COLO829 (cell line): Measurements from ENCODE around the gene PAQR4.
A peak's percentile ranks its signal among the peaks of the same experiment; 100 is the strongest.

Experiments
- DNase-seq: peaks from one replicate; pipeline ENCODE4 v3.0.0; 2012; ENCODE audit warnings: low spot score

The PAQR4 gene

DNA sequence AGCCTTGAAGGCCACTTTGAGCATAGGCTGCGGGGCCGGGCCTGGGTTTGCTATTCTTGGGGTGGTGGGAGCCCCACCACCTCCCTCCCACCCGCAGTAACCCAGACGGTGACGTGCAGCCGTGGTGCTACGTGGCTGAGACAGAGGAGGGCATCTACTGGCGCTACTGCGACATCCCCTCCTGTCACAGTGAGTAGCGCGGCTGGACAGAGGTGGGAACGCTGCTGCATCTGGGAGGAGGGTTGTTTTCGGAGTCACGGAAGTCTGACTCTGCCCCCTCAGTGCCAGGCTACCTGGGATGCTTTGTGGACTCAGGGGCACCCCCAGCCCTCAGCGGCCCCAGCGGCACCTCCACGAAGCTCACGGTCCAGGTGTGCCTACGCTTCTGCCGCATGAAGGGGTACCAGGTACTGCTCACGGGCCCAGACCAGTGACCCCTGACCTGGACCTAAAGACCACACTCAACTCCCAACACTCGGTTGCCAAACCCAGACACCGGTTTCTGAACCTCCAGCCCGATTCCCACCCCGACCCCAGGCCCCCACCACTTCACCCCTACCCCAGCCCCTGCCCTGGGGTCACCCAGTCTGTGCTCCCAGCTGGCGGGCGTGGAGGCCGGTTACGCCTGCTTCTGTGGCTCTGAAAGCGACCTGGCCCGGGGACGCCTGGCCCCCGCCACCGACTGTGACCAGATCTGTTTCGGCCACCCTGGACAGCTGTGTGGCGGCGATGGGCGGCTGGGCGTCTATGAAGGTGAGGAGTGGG, 2.9 kb upstream of the PAQR4 start:
- DNase-seq, result no peak

DNA sequence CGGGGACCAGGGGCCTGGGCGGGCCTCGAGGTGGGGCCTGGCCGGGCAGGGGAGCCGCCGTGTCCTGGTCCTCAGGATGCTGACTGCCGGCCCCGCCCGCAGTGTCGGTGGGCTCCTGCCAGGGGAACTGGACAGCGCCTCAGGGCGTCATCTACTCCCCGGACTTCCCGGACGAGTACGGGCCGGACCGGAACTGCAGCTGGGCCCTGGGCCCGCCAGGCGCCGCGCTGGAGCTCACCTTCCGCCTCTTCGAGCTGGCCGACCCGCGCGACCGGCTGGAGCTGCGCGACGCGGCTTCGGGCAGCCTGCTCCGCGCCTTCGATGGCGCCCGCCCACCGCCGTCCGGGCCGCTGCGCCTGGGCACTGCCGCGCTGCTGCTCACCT, 2.3 kb upstream of the PAQR4 start:
- no peak for DNase-seq

DNA sequence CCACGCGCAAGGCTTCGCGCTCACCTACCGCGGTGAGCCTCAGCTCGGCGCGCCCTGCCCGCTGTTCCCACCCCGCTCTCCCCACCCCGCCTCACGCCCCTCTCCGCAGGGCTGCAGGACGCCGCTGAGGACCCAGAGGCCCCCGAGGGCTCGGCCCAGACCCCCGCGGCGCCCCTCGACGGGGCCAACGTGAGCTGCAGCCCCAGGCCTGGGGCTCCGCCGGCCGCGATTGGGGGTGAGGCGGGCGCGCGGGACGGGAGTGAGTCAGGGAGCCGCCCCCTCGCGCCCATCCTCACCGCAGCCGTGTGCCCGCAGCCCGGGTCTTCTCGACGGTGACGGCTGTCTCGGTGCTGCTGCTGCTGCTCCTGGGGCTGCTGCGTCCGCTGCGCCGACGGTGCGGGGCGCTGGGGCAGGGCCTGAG, 1.9 kb upstream of the PAQR4 start:
- DNase-seq, result no peak

DNA sequence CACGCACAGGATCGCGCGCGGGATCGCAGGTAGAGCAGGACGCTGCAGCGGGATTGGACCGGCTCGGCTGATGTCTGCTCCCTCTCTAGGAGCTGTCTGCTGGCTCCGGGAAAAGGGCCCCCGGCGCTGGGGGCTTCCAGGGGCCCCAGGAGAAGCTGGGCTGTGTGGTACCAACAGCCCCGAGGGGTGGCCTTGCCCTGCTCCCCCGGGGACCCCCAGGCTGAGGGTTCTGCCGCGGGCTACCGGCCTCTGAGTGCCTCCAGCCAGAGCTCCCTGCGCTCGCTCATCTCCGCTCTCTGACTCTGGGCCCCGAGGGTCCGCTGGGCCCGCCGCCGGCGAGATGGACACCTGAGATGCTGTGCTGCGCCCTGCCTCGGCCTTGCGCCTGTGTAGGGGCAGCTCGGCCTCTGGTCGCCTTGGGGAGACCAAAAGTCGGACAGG, 1.4 kb upstream of the PAQR4 start:
- no peak for DNase-seq

DNA sequence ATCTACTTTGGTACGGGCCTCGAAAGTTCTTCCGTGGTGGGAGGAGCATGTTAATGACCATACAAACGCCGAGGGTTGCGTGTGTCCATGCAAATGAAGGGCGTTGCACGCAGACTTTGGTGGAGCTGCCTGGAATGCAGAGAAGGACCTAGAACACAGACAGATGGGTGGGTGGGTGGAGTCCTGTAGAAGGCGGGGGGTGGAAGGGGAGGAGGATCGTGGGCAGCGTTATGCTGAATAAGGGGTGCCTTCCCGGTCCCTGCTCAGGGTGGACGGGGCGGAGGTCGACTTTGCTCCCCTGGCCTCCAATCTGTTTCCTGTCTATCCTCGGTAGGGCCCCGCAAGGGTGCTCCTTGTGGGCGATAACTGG, 795 bp upstream of the PAQR4 start:
- DNase-seq, result no peak

DNA sequence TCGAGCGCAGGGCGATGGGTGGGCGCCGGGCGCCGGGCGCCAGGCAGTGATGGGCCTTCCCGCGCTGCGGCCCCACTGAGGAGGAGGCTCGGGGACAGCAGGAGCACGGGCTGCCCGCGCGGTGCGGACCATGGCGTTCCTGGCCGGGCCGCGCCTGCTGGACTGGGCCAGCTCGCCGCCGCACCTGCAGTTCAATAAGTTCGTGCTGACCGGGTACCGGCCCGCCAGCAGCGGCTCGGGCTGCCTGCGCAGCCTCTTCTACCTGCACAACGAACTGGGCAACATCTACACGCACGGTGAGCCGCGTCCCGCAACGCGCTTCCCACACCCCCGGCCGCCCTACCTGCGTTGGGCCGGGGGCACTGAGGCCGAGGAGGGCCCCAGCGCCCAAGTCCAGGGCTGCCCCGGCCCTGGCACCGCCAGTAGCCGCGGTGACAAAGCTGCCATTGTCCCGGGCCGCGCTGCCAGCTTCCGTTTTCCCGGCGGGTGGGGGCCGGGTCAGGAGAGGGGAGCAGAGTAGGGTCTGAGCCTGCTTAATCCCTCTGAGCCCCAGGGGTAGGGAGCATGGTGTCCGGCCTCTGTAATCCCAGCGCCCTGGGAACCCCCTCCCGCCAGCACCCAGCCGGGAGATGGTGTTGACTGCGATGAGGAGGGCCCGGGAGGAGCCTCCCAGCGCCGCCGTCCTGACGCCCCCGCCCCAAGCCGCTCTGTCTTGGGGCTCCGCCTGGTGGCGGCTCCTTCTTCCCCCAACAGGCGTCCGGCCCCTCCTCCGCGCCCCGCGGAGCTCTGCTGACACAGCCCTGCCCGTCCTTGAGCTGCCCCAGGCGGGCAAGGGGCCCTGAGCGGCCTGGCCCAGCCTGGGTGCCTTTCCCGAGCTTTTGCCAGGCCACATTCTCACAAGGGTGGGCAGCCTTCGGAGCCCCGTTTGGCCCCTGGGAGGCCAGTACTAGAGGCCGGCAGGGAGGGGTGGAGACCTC, 685 bp downstream of the PAQR4 start:
- DNase-seq, result no peak

DNA sequence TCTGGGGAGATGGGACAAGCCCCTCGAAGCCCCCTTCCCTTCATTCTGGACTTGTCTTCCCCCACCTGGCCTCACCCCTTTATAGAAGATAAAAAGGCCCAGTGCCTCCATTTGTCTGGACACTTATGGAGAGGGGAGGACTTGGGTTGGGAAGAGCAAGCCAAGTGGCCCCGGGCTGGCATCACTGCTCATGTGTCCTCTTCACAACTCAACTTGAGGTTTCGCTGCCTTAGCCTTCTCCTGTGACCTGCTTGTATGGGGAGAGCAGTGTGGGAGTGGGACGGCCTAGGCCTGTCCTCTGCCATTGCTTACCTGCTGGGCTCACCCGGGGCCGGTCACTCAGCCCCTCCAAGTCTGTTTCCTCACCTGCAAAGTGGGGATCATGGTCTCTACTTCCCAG, 1.4 kb downstream of the PAQR4 start:
- DNase-seq, result no peak

DNA sequence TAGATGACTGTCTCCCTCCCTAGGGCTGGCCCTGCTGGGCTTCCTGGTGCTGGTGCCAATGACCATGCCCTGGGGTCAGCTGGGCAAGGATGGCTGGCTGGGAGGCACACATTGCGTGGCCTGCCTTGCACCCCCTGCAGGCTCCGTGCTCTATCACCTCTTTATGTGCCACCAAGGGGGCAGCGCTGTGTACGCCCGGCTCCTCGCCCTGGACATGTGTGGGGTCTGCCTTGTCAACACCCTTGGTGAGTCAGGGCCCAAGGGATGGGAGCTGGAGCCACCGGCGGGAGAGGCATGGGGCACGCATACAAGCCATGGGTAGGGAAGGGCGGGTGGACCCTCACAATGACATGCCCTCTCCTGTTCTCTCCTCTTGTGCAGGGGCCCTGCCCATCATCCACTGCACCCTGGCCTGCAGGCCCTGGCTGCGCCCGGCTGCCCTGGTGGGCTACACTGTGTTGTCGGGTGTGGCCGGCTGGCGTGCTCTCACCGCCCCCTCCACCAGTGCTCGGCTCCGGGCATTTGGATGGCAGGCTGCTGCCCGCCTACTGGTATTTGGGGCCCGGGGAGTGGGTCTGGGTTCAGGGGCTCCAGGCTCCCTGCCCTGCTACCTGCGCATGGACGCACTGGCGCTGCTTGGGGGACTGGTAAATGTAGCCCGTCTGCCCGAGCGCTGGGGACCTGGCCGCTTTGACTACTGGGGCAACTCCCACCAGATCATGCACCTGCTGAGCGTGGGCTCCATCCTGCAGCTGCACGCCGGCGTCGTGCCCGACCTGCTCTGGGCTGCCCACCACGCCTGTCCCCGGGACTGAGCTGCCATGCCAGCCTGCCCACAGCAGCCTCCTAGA, 2.2 kb downstream of the PAQR4 start:
- no peak for DNase-seq

DNA sequence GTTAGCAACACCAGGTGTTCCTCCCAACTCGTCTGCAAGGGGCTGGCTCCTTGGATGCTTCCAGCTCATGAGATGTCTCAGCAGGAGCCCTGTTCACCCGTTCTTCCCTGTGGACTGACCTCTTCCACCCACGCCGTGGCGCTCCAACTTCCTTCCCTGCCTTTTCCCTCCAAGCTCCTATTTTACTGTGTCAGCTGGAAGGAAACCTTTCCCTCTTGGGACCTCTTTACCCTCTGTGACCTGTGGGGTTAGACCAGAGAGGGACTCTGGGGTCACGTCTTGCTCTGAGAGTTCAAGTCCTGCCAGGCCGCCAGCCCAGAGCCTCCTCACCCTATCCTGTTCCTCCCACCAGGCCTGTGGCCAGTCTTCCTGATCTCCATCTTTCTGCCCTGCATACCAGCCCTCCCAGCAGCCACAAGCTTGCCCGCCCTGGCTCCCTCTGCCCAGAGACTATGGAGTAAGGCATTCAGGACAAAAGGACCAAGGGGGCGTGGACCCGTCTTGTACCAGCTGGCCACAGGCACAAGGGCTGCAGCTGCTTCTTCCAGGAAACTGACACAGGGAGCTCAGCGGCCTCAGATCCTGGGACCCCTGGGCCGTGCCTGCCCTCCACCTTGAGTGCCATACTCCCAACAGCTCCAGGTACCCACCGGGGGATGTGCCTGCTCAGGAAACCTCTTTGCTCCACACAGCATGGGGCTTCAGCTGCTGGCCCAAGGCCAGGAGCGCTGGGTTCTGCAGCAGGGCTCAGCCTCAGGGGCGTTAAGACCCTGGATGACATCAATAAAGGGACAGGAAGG, 3.0 kb downstream of the PAQR4 start:
- DNase-seq, result no peak

DNA sequence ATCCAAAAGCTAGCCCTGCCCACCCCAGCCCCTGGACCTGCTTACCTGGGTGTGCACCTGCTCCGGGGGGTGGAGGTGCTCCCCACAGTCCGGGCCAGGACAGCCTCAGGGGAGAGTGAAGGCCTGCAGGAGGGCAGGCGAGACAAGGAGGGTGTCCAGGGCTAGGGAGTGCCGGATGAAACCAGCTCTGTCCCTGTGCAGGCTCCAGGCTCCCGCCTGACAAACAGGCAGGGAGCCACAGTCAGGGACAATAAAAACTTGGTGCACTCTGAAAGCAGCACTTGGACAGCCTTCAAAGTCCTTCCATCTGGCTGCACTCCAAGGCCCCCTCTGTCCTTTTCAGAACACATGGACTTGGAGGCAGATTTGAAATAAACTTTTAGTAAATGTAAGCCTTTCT, 3.9 kb downstream of the PAQR4 start:
- DNase-seq, result no peak

DNA sequence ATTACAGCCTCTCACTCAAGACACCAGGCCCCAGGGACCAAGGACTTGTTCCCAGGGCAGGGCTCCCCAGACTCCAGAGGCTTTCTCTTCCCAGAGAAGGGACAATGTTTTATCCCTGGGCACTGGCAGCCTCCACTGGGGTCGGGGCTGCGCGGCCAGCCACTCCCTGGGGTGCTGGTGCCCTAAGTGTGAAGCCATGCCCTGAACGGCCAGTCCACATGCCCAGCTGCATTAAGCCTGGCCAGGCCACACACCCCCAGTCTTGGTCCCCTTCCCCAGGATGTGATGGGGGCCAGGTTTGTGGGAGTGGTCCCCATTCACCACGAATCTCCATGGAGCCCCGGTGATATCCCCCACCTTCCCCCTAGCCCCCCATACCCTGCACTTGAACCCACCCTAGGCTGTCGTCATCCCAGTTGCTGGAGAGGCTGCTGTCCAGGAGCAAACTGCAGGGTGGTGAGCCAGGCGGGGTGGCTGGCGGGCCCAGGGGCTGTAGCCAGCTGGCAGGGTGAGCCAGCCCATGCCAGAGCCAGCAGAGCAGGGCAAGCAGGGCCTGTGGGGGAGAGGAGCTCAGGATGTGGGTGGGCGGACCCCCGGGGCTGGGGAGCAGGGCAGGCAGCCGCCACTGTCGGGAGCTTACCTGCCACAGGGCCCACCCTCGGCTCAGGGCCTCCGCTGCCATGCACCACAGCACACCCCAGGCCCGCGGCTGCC, 4.6 kb downstream of the PAQR4 start:
- DNase-seq, result no peak

DNA sequence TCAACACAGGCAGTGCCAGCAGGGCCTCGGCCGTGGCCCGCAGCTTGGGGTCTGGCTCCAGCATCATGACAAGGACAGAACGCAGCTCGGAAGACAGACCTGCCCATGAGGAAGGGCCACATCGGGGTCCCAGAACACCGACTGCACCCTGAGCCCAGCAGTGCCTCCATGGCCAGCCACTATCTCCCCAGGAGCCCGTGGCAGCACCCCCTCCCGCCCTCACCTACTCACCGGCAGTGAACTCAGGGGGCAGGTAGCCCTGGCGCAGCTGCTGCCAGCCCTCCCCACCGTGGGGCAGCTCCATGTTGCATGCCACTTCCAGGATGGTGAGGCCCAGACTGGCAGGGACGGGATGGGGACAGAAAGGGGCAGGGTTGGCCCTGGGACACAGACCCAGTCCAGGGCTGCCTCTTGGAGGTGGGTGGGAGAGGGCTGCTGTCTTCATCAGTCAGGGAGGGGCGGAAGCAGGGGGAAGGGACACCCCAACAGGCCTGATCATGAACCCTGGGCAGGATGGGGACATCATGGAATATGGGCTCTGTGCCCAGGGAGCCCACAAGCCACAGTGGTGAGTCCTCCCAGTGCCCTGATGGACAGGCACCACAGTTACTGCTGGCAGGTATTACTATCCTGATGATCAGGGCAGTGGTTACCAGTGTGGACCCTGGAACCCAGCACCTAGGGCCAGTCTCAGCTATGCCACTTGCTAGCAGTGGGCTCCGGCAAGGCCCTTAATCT, 5.3 kb downstream of the PAQR4 start:
- DNase-seq, result no peak

DNA sequence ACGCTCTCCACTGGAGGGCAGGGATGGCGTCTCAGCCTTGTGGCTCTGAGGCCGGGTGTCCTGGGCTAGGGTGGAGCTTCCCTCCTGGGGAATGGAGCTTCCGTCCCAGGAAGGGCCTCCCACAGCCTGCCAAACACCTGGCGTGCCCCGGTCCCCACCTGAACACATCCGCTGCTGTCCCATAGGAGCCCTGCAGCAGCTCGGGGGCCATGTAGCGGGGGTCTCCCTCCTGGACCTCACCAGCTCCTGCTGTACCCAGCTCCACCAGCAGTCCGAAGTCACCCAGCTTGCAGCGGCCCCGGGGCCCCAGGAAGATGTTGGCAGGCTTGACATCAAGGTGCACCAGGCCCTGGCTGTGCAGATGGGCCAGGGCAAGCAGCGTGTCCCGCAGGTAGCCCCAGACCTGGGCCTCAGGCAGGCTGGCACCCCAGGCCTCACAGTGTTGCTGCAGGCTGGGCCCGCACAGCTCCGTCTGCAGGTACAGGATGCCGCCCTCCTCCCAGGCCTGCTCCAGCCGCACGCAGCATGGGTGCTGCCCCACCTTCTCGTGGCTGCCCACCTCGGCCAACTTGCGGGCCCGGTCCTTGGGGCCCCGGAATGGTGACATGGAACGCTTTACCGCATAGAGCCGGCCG, 6.1 kb downstream of the PAQR4 start:
- no peak for DNase-seq

DNA sequence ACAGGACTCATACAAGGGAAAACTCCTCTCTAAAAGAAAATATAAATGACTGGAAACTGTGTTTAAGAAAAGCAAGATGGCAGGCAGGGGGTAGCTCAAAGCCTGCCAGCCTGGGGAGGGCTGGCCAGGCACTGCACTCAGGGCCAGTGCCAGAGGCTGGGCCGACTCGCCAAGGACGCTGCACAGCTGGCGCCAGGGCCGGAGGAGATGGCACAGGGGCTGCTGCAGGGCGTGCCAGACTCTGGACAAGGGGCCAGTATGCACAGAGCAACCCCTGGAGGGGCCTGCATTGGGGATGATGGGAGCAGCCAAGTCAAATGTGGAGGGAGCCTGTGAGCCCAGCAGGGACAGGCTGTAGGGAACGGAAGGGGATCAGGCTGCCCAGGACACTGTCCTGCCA, 7.1 kb downstream of the PAQR4 start:
- no peak for DNase-seq

DNA sequence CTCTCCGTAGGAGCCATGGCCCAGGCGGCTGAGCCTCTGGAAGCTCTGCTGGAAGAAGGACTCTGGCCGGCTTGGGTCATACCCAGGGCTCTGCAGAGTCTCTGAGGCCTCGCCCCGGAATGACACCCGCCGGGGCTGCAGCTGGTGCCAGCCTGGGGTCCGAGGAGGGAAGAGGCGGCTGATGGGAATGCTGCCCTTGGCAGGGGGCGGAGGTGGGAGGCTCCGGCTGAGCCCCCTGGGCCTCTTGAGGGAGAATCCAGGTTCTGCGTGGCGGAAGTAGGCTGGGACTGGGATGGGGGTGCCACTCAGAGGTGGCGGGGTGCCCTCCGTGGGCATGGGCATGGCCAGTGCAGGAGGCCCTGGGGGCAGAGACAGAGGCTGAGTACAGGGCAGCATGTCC, 7.5 kb downstream of the PAQR4 start:
- DNase-seq, result no peak

DNA sequence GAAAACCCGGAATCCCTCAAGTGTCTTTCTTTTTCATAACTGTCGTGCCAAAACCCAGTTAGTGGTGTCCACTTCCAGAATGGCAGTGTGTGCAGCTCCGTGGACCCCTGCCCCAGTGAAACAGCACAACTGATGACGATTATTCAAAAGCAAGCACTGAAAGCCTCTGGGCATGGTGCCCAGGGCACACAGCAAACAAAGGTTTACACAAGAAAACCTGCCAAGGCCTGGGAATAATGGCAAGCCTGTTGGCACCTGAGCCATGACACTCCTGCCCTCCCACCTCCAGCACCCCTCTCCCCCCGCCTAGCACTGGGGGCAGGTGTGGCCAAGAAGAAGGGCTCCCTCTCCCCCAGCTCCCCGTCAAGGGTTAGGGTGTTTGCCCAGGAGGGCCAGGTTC, 8.3 kb downstream of the PAQR4 start:
- DNase-seq, result no peak

DNA sequence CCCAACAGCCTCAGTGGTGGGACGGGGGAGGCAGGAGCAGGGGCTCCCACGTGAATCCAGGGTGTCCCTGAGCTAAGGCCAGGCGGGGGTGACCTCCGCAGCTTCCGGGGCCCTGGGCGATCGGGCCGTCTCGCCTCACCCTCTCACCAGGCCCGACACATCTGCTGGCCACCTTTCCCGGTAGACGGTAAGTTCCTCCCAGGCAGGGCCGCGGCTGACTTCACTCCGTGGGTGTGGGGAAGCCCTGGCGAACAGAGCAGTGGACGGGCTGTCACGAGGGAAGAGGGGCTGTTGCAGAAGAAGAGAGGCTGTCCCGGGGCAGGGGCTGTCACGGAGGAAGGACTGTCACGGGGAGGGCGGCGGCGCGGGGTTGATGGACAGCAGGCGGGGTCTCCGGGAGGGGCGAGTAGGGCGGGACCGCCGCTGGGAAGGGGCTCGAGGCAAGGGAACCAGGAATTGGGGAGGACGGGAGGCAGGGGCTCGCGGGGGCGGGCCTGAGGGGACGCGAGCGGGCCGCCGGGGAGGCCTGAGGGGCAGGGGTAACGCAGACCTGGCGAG, 10.6 kb downstream of the PAQR4 start:
- no peak for DNase-seq

DNA sequence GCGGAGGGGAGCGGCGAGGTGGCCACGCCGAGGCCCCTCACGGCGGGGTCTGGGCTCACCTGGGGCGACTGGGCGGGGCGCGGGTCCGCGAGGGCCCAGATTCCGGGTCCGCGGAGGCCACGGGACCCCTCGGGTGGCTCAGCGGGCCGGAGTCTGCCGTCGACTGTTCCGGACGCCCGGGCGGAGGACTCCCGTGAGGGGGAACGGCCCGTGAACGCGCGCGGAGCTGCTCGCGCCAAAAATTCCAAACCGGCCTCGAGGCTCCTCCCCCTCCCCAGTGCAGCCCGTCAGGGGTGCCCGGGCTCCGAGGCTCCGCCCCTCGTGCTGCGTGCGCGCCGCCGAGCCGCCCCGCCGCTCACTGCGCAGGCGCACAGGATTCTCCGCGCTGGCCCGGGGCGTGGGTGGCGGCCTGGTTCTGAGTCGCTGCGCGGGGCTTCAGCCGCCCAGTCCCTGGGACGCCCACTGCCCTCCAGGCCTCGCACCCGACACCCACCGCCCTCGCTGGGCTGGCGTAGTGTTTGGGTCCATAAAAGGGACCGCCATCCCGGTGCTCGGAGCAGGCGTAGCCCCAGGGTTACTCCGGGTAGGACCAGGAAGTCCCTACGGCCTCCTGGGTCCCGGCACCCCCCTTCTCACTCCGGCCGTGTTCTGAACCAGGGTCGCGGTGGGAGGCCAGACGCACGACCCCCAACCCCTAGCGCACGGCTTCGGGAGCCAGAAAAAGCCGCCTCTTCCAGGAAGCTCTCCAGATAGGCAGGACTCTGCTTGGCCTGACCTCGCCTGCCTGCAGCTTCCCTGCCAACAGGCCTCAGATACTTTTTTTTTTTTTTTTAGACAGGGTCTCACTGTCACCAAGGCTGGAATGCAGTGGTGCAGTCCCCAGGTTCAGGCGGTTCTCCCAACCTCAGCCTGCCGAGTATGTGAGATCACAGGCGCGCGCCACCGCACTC, 11.4 kb downstream of the PAQR4 start, which contains the start of gene PKMYT1:
Gene PKMYT1 (minus strand): TSS at position 220 of the 950 bp plus-strand sequence. CDS start 789 bp downstream, outside the sequence.
- peak; percentile 99 for DNase-seq
